Testis (tissue), 2 donors: ENCODE data around the gene NCK2.

Experiments used
- POLR2A ChIP-seq: fragments of 450-650 bp; IDR thresholded peaks from one replicate; pipeline ENCODE4 v1.6.1; 2017; ENCODE audit warnings: antibody characterized with exemption, mild to moderate bottlenecking, moderate library complexity
- TF ChIP-seq, protein P1 (sequence below), 3 experiments: fragments of 450-650 bp in 2 of 3; fragments of 200-600 bp in 1 of 3; sonication (generic) in 1 of 3; IDR thresholded peaks; one replicate each; pipeline ENCODE4 v1.5.1; 2016 to 2019; ENCODE audit warnings: antibody characterized with exemption in 3 of 3, mild to moderate bottlenecking in 2 of 3, moderate library complexity in 1 of 3

DNA sequence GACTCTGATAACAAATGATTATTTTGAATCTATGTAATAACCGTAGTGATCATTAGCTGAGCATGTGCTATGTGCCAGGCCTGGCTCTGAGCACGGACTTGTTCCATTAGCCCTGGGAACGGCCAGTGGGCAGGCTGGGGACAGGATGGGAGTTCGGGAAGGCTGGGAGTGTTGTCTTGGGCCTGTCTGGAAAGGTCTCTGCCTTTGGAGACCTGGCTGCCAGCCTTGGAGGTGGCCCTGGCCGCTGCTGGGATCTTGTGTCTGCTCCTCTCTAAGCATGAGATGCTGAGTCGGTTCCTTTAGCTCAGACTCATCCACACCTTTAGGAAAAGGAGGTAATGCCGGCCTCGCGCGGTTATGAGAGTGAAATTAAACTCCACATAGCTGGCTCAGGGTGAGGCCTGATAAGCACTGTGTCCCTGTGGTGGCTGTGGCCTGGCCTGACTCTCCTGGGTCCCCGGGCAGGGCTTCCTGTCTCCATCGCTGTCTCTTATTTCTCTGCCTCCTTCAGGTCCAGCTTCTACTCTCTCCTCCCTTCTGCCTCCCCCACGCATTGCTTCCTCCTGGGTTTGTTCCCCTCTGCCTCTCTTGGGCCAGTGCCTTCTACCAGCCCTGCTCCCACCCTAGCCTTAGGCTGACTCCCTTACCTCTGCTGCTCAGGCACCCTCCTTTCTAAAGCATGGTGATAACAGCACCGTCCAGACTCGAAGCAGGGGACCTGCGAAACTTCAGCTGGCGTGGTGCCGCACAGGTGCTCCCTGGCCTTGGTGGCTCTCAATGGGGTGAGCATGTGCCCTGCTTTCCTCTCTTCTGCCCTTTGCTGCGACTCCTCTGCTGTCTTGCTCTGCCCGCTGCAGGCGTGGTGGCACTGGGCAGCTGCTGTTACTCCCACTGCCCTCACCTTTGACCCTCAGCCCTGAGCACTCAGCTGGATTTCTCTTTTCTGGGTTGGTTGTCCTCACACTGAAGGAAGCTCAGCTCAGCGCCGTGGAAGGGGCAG lies 41.8 kb downstream of the NCK2 start:
- TF ChIP-seq, protein P1, sequence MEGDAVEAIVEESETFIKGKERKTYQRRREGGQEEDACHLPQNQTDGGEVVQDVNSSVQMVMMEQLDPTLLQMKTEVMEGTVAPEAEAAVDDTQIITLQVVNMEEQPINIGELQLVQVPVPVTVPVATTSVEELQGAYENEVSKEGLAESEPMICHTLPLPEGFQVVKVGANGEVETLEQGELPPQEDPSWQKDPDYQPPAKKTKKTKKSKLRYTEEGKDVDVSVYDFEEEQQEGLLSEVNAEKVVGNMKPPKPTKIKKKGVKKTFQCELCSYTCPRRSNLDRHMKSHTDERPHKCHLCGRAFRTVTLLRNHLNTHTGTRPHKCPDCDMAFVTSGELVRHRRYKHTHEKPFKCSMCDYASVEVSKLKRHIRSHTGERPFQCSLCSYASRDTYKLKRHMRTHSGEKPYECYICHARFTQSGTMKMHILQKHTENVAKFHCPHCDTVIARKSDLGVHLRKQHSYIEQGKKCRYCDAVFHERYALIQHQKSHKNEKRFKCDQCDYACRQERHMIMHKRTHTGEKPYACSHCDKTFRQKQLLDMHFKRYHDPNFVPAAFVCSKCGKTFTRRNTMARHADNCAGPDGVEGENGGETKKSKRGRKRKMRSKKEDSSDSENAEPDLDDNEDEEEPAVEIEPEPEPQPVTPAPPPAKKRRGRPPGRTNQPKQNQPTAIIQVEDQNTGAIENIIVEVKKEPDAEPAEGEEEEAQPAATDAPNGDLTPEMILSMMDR (IDR thresholded peaks at IDR 0.05), result no peak
- TF ChIP-seq POLR2A, result no peak
